ENCODE data around the gene EYA2.
"Not testable (repeated sequence)": the region's sequence is repeated elsewhere in the genome, so short reads cannot be mapped to it uniquely, and the experiment has no call there.

Gene EYA2

GRCh38 chr20:46897328-46897880 lies 2.8 kb downstream of the EYA2 start:
- no peak for DNase-seq

GRCh38 chr20:46898423-46898822 lies 3.8 kb downstream of the EYA2 start:
- DNase-seq = no peak

GRCh38 chr20:46899621-46900020 lies 5.0 kb downstream of the EYA2 start:
- DNase-seq = no peak

GRCh38 chr20:46900086-46900485 lies 5.4 kb downstream of the EYA2 start:
- DNase-seq = no peak

- DNase-seq = no peak
Observed at GRCh38 chr20:46900826-46901225, 6.2 kb downstream of the EYA2 start.

- no peak for DNase-seq
Observed at GRCh38 chr20:46901638-46902037, 7.0 kb downstream of the EYA2 start.

GRCh38 chr20:46903256-46903655 lies 8.6 kb downstream of the EYA2 start:
- DNase-seq = no peak

- DNase-seq = no peak
Observed at GRCh38 chr20:46903937-46904336, 9.3 kb downstream of the EYA2 start.

GRCh38 chr20:46905364-46906125 lies 10.9 kb downstream of the EYA2 start:
- no peak for DNase-seq

GRCh38 chr20:46913329-46914044 lies 18.8 kb downstream of the EYA2 start:
- no peak for DNase-seq

GRCh38 chr20:46914789-46915379 lies 20.2 kb downstream of the EYA2 start:
- DNase-seq = no peak

GRCh38 chr20:46915575-46916257 lies 21.1 kb downstream of the EYA2 start:
- no peak for DNase-seq

GRCh38 chr20:46916258-46916603 lies 21.6 kb downstream of the EYA2 start:
- DNase-seq = no peak

GRCh38 chr20:46917155-46917554 lies 22.5 kb downstream of the EYA2 start:
- DNase-seq = no peak

- DNase-seq = no peak
Observed at GRCh38 chr20:46920114-46920513, 25.5 kb downstream of the EYA2 start.

GRCh38 chr20:46922841-46923240 lies 28.2 kb downstream of the EYA2 start:
- DNase-seq = not testable (repeated sequence)

GRCh38 chr20:46923550-46923949 lies 28.9 kb downstream of the EYA2 start:
- no peak for DNase-seq

- DNase-seq = no peak
Observed at GRCh38 chr20:46928580-46929132, 34.0 kb downstream of the EYA2 start.

- no peak for DNase-seq
Observed at GRCh38 chr20:46929902-46930301, 35.3 kb downstream of the EYA2 start.

GRCh38 chr20:46930640-46931339 lies 36.1 kb downstream of the EYA2 start:
- no peak for DNase-seq

GRCh38 chr20:46931699-46932098 lies 37.1 kb downstream of the EYA2 start:
- no peak for DNase-seq

- DNase-seq = not testable (repeated sequence)
Observed at GRCh38 chr20:46932439-46932838, 37.8 kb downstream of the EYA2 start.

All from activated CD4-positive, alpha-beta T cell treated with anti-CD3 and anti-CD28 coated beads, Interleukin-2, Interleukin-6, amounts not matched to agents 100 ng/mL and 50 ng/mL, durations not matched to agents 16 hours and 8 hours (primary cell).